Measurements from ENCODE around the gene CORO2B. TPM values are rescaled to one million over a fixed set of nuclear protein-coding genes. Genes with fewer than 3 reads are reported as not detected.

The CORO2B gene
- total and polyA plus RNA-seq, 4 donors, result 1.8 to 9.2 (median 5.0) TPM

GRCh38 chr15:68776477-68777270, 197.9 kb downstream of the CORO2B start:
- Histone ChIP-seq H3K9me3 (ENCODE audit: control insufficient read depth, low read length) (no peaks in the 10 kb centered on the region), H3K36me3 (ENCODE audit: control insufficient read depth in 1 of 2, insufficient read depth in 2 of 2, low read length in 1 of 2) (peaks cover 0 to 3% of the 10 kb centered on the region in 2 donors), H3K4me1 (ENCODE audit: control insufficient read depth in 1 of 2, insufficient read depth in 2 of 2, low read length in 2 of 2) (no peaks in the 10 kb centered on the region), H3K4me3 (ENCODE audit: low read length in 2 of 2) (no peak overlapping the region), H3K27me3 (ENCODE audit: control insufficient read depth in 1 of 2, insufficient read depth in 2 of 2, low read length in 1 of 2) (no peaks in the 10 kb centered on the region), H3K27ac (ENCODE audit: low read depth in 1 of 2, low read length in 2 of 2) (peak overlapping the region; percentile 60 to 69)
- WGBS, 2 donors, result 90 to 94% methylated on average over 10 of the region's 10 CpGs
- DNase-seq (no peak), ATAC-seq (ENCODE audit: low FRiP score) (no peak)
- intact Hi-C loops (cut with DNase I), result no loop called here

Other genes with a start within 250 kb of the CORO2B start
- 100 to 1,000 TPM; 138 to 154 TPM for gene ITGA11, start 146.8 kb upstream of the CORO2B start, total RNA-seq
- 10 to 100 TPM; 21.4 to 76.7 TPM for gene ITGA11, start 146.8 kb upstream of the CORO2B start, polyA plus RNA-seq
- 100 to 1,000 TPM in 1 of 2 donors, 10 to 100 TPM in 1; 76.1 to 106 TPM for gene ANP32A, start 241.9 kb downstream of the CORO2B start, total RNA-seq
- gene ANP32A, start 241.9 kb downstream of the CORO2B start, polyA plus RNA-seq, result 10 to 100 TPM; 63.2 to 63.5 TPM